ENCODE data around the gene TLR1.
"Not testable (repeated sequence)": the region's sequence is repeated elsewhere in the genome, so short reads cannot be mapped to it uniquely, and the experiment has no call there.

The TLR1 gene

GRCh38 chr4:38774181-38774955 lies 30.2 kb downstream of the TLR1 start:
- no peak for DNase-seq

GRCh38 chr4:38770281-38770680 lies 34.3 kb downstream of the TLR1 start:
- not testable (repeated sequence) for DNase-seq

GRCh38 chr4:38769857-38770256 lies 34.7 kb downstream of the TLR1 start:
- DNase-seq = no peak

- no peak for DNase-seq
Observed at GRCh38 chr4:38769441-38769840, 35.1 kb downstream of the TLR1 start.

- DNase-seq = no peak
Observed at GRCh38 chr4:38768968-38769394, 35.6 kb downstream of the TLR1 start.

- not testable (repeated sequence) for DNase-seq
Observed at GRCh38 chr4:38766940-38767339, 37.7 kb downstream of the TLR1 start.

- DNase-seq = no peak
Observed at GRCh38 chr4:38765382-38765781, 39.2 kb downstream of the TLR1 start.

GRCh38 chr4:38764277-38764676 lies 40.3 kb downstream of the TLR1 start:
- no peak for DNase-seq

GRCh38 chr4:38762560-38762959 lies 42.0 kb downstream of the TLR1 start:
- no peak for DNase-seq

- DNase-seq = no peak
Observed at GRCh38 chr4:38759790-38760122, 44.8 kb downstream of the TLR1 start.

GRCh38 chr4:38759113-38759789 lies 45.3 kb downstream of the TLR1 start:
- peak in 4 of 5 experiments; percentile 21 to 61 (median 40) for DNase-seq

- peak in 1 of 5 experiments; percentile 20 for DNase-seq
Observed at GRCh38 chr4:38757945-38758600, 46.5 kb downstream of the TLR1 start.

GRCh38 chr4:38752941-38753806 lies 51.4 kb downstream of the TLR1 start:
- peak in 1 of 5 experiments; percentile 19 for DNase-seq

- peak in 1 of 5 experiments; percentile 78 for DNase-seq
Observed at GRCh38 chr4:38752372-38752940, 52.1 kb downstream of the TLR1 start.

- no peak for DNase-seq
Observed at GRCh38 chr4:38751341-38752010, 53.1 kb downstream of the TLR1 start.

- no peak for DNase-seq
Observed at GRCh38 chr4:38749336-38749735, 55.3 kb downstream of the TLR1 start.

- no peak for DNase-seq
Observed at GRCh38 chr4:38747629-38748028, 57.0 kb downstream of the TLR1 start.

Data from T-helper 2 cell (primary cell).